Stimulated activated CD4-positive, alpha-beta T cell treated with anti-CD3 and anti-CD28 coated beads, TNF-alpha, amount 100 ng/mL, for 1 hour (primary cell): ENCODE measurements around the gene CYP8B1.
A peak's percentile ranks its signal among the peaks of the same experiment; 100 is the strongest.

ENCODE experiments used
- DNase-seq, 3 donors: peaks; one replicate each; pipeline ENCODE4 v3.0.0-alpha.2; 2020; ENCODE audit warnings: low read depth in 3 of 3, low spot score in 1 of 3

The CYP8B1 gene

GRCh38 chr3:42853739-42854302 lies 21.9 kb downstream of the CYP8B1 start:
- DNase-seq = no peak

- DNase-seq = no peak
Observed at GRCh38 chr3:42853056-42853455, 22.6 kb downstream of the CYP8B1 start.

- DNase-seq = no peak
Observed at GRCh38 chr3:42852441-42852840, 23.2 kb downstream of the CYP8B1 start.

- no peak for DNase-seq
Observed at GRCh38 chr3:42851228-42851834, 24.3 kb downstream of the CYP8B1 start.

- no peak for DNase-seq
Observed at GRCh38 chr3:42850263-42850662, 25.4 kb downstream of the CYP8B1 start.

GRCh38 chr3:42849017-42849416 lies 26.7 kb downstream of the CYP8B1 start:
- DNase-seq = no peak

GRCh38 chr3:42847731-42848130 lies 27.9 kb downstream of the CYP8B1 start:
- no peak for DNase-seq

- no peak for DNase-seq
Observed at GRCh38 chr3:42846685-42847522, 28.8 kb downstream of the CYP8B1 start.

- no peak for DNase-seq
Observed at GRCh38 chr3:42844815-42845214, 30.9 kb downstream of the CYP8B1 start.

GRCh38 chr3:42844412-42844713 lies 31.3 kb downstream of the CYP8B1 start:
- no peak for DNase-seq

- no peak for DNase-seq
Observed at GRCh38 chr3:42843713-42844411, 31.8 kb downstream of the CYP8B1 start.

GRCh38 chr3:42841332-42841731 lies 34.3 kb downstream of the CYP8B1 start:
- DNase-seq = no peak

- no peak for DNase-seq
Observed at GRCh38 chr3:42839616-42840015, 36.1 kb downstream of the CYP8B1 start.

GRCh38 chr3:42838571-42838970 lies 37.1 kb downstream of the CYP8B1 start:
- DNase-seq = no peak

GRCh38 chr3:42836150-42837123 lies 39.2 kb downstream of the CYP8B1 start:
- DNase-seq = no peak

GRCh38 chr3:42831321-42831713 lies 44.4 kb downstream of the CYP8B1 start:
- DNase-seq = peak; percentile 21 to 48 (median 29)

- no peak for DNase-seq
Observed at GRCh38 chr3:42830437-42831320, 45.0 kb downstream of the CYP8B1 start.

- DNase-seq = no peak
Observed at GRCh38 chr3:42829628-42830436, 45.8 kb downstream of the CYP8B1 start.

- no peak for DNase-seq
Observed at GRCh38 chr3:42829083-42829627, 46.5 kb downstream of the CYP8B1 start.
